Measurements from ENCODE around the gene ASCL5. TPM values are rescaled to one million over a fixed set of nuclear protein-coding genes. Genes with fewer than 3 reads are reported as not detected.
A peak's percentile ranks its signal among the peaks of the same experiment; 100 is the strongest.

ASCL5 gene
- total RNA-seq, 1 experiment from 2014 or later = 0.24 TPM

DNA sequence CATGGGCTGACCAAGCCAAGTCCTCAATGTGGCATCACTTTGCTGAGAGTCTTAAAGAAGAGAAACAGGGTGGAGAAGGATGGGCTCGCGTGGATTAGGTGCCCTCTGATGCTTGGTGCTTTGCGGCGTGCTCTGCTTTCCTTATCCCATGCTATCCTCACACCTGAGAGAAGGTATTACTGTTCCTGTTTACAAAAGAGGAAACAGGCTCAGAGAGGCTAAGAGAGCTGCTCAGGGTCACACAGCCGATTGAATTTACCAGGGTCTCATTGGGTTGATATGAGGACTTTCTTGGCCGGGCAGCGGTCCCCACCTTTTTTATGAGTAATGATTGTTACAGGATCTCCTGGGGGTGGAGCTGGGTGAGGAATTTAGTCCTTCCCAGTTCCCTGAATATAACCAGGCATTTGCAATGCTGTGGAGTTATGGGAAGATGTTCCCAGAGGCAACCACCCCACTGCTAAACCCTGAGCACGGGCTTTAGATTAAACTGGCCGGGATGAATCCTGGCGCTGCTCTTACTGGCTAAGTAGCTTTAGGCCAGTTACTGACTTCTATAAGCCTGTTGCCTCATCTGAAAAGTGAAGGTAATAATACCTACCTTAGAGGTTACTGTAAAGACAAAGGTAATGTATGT lies 4.5 kb downstream of the ASCL5 start:
- Histone ChIP-seq H2AFZ (no peak overlapping the region), H3K9me3 (ENCODE audit: insufficient read depth, low read depth) (no peaks in the 10 kb centered on the region), H3K27me3 (ENCODE audit: insufficient read depth, low read depth) (no peaks in the 10 kb centered on the region), H3K9me2 (ENCODE audit: insufficient read depth) (no peaks in the 10 kb centered on the region), H3K4me1 (replicated peaks; ENCODE audit: insufficient read depth) (peaks cover 15% of the 10 kb centered on the region), H3K4me2 (peak overlapping the region; percentile 13; the same call in 1 of the 2 replicates), H3K36me3 (ENCODE audit: low read depth) (no peaks in the 10 kb centered on the region), H3K4me3 (no peak overlapping the region), H3K79me2 (ENCODE audit: low read depth) (no peaks in the 10 kb centered on the region), H3F3A (ENCODE audit: insufficient read depth, low read depth) (no peaks in the 10 kb centered on the region), H3K27ac (no peak overlapping the region), H4K20me1 (ENCODE audit: insufficient read depth) (no peaks in the 10 kb centered on the region)
- TF ChIP-seq EZH2 (IDR thresholded peaks at IDR 0.05; ENCODE audit: low read depth) (no peak), CTCF (conservative IDR thresholded peaks at IDR 0.05) (no peak)
- no peak for DNase-seq
- ChIA-PET POLR2A (ENCODE audit: unreplicated experiment) (interaction anchor here (0.7 to 0.9 kb wide), 2 partner anchors 24 to 28 kb away, joined by 3 to 10 read pairs; no protein-coding TSS in a partner anchor), CTCF (no interaction called here)
- no TSS peak for BruUV-seq (replicated peaks)
- intact Hi-C loops (cut with micrococcal nuclease; ENCODE audit: unreplicated experiment) = no loop called here

DNA sequence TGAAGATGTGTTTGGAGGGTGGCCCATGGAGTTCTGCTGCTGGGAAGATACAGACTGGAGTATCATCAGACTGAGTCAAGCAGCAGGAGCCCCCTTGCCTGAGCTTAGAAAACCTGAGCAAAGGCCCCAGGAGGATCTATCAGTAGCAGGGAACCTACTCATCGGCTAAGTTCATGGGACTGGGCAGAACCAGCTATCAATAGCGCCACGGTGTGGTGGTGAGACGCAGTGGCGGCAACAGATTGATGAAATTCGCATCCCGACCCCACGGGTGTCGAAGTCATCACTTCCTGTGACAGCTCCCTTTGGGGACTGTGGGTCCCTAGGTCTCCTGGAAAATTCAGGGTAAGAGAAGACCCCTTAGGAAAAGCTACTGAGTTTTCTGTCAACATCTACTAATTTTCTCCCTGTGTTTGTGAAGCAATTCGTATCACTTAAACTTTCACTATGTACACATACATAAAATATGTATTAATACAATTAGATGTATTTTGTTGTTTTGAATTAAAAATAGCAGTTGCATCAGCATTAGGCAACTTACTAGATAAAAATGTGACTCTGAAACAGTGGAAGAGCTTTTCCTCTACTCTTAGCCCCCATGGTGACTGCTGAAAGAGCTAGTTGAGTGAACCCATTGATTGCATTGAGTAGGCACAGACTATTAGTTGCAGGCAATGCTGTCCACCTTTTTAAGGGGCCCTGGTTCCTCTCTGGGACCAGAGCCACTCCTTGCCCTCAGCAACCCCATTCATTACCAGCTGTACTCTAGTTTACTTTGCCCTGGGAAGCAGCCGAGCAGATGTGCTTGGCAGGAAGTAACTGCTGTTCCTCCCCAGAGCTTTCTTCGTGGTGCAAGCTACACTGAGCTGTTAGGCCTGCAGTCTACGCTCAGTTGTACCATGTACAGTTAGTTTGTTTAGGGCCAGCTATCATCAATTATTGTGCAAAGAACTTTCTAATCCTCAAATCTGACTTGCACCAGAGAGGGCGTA lies 7.5 kb downstream of the ASCL5 start:
- BruUV-seq (replicated peaks) = no TSS peak
- intact Hi-C loops (cut with micrococcal nuclease; ENCODE audit: unreplicated experiment) = loop anchor here (10.0 kb wide), 1 partner anchor 565 kb away; no protein-coding TSS in a partner anchor

More for the DNA sequence above, 7.5 kb downstream of the ASCL5 start:
- Histone ChIP-seq H3K79me2 (ENCODE audit: low read depth) (no peaks in the 10 kb centered on the region), H3K9me3 (ENCODE audit: insufficient read depth, low read depth) (no peaks in the 10 kb centered on the region), H3F3A (ENCODE audit: insufficient read depth, low read depth) (no peaks in the 10 kb centered on the region), H3K36me3 (ENCODE audit: low read depth) (no peaks in the 10 kb centered on the region), H3K27me3 (ENCODE audit: insufficient read depth, low read depth) (no peaks in the 10 kb centered on the region), H3K4me1 (replicated peaks; ENCODE audit: insufficient read depth) (peaks cover 8% of the 10 kb centered on the region), H3K27ac (no peak overlapping the region), H4K20me1 (ENCODE audit: insufficient read depth) (no peaks in the 10 kb centered on the region), H3K9me2 (ENCODE audit: insufficient read depth) (no peaks in the 10 kb centered on the region), H2AFZ (no peak overlapping the region), H3K4me2 (no peak overlapping the region), H3K4me3 (no peak overlapping the region)
- no peak for DNase-seq
- POLR2A ChIA-PET (ENCODE audit: unreplicated experiment) = interaction anchor here (0.5 to 0.7 kb wide), 3 partner anchors 100 to 492 kb away, joined by 3 to 10 read pairs (median 5); no protein-coding TSS in a partner anchor
- TF ChIP-seq EZH2 (IDR thresholded peaks at IDR 0.05; ENCODE audit: low read depth) (no peak), CTCF (conservative IDR thresholded peaks at IDR 0.05) (peak; percentile 28; the same call in 1 of the 2 replicates)
- CTCF ChIA-PET = interaction anchor here (0.6 kb wide), 1 partner anchor 1055 kb away, joined by 3 read pairs; no protein-coding TSS in a partner anchor

Measured in PC-9 (cell line).